Measurements from ENCODE around the gene ZDHHC14.

DNA sequence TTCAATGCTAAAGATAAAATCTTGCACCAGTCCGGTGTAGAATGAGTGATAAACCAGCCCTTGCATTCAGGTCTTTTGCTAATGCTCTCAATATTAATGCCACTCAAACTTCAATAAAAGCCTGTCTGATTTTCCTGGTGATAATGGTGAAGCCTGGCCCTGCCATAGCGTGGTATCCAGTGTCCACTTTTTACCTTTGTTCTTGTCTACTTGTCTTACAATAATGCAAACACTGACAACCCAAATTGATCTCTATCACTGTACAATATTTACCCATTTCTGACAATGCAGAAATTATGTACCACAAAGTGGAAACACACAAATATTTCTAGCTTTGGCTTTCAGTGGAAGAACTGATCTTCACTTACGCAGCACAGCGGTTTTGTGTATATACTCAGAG is 189.1 kb downstream of the ZDHHC14 start:
- TF ChIP-seq, protein P1, sequence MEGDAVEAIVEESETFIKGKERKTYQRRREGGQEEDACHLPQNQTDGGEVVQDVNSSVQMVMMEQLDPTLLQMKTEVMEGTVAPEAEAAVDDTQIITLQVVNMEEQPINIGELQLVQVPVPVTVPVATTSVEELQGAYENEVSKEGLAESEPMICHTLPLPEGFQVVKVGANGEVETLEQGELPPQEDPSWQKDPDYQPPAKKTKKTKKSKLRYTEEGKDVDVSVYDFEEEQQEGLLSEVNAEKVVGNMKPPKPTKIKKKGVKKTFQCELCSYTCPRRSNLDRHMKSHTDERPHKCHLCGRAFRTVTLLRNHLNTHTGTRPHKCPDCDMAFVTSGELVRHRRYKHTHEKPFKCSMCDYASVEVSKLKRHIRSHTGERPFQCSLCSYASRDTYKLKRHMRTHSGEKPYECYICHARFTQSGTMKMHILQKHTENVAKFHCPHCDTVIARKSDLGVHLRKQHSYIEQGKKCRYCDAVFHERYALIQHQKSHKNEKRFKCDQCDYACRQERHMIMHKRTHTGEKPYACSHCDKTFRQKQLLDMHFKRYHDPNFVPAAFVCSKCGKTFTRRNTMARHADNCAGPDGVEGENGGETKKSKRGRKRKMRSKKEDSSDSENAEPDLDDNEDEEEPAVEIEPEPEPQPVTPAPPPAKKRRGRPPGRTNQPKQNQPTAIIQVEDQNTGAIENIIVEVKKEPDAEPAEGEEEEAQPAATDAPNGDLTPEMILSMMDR (IDR thresholded peaks at IDR 0.05): no peak
- TF ChIP-seq POLR2A (IDR thresholded peaks at IDR 0.05) (no peak), POLR2AphosphoS5 (IDR thresholded peaks at IDR 0.05) (no peak)

Data from prostate gland (tissue), 2 donors.